ENCODE measurements around the gene NR2F1-AS1. TPM values are rescaled to one million over a fixed set of nuclear protein-coding genes. Genes with fewer than 3 reads are reported as not detected.
"Not testable (repeated sequence)": the region's sequence is repeated elsewhere in the genome, so short reads cannot be mapped to it uniquely, and the experiment has no call there.

NR2F1-AS1 gene
- total RNA-seq, 1 experiment from 2014 or later = 24.1 TPM

DNA sequence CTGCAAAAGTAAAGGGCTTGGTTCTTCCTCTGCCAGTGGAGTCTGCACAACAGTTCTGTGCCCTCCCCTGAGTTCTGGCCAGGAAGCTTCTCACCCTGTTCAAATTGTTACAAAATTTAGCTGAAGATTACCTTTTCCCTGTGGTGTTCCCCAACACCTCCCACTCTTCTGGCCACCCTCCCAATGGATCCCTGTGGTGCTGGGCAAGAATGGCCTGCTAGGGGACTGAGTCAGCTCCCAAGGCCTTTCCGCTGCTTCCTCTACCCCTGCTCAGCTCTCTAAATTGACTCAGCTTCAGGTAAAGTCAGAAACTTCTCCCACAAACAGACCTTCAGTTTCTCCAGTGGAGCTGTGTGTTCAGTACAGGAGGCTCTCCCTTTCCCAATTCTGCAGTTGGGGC lies 186.0 kb downstream of the NR2F1-AS1 start:
- H3K27ac ChIP-seq (ENCODE audit: low read length) = no peak overlapping the region
- ATAC-seq (no peak), DNase-seq (no peak)
- H3K4me2 ChIP-seq (ENCODE audit: low read length) = no peak overlapping the region
- H3K36me3 ChIP-seq (ENCODE audit: low read depth, low read length) = no peaks in the 10 kb centered on the region
- TF ChIP-seq EZH2phosphoT487 (IDR thresholded peaks at IDR 0.05; ENCODE audit: borderline replicate concordance, low read length) (no peak), EZH2 (IDR thresholded peaks at IDR 0.05; ENCODE audit: low read length, unreplicated experiment) (no peak)
- TF ChIP-seq, protein P1, sequence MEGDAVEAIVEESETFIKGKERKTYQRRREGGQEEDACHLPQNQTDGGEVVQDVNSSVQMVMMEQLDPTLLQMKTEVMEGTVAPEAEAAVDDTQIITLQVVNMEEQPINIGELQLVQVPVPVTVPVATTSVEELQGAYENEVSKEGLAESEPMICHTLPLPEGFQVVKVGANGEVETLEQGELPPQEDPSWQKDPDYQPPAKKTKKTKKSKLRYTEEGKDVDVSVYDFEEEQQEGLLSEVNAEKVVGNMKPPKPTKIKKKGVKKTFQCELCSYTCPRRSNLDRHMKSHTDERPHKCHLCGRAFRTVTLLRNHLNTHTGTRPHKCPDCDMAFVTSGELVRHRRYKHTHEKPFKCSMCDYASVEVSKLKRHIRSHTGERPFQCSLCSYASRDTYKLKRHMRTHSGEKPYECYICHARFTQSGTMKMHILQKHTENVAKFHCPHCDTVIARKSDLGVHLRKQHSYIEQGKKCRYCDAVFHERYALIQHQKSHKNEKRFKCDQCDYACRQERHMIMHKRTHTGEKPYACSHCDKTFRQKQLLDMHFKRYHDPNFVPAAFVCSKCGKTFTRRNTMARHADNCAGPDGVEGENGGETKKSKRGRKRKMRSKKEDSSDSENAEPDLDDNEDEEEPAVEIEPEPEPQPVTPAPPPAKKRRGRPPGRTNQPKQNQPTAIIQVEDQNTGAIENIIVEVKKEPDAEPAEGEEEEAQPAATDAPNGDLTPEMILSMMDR (conservative IDR thresholded peaks at IDR 0.05; ENCODE audit: low read depth, low read length) = no peak
- H3F3A ChIP-seq (ENCODE audit: low read length, unreplicated experiment) = no peaks in the 10 kb centered on the region
- H3K9me2 ChIP-seq (replicated peaks; ENCODE audit: low read length) = no peaks in the 10 kb centered on the region
- no peak overlapping the region for H3K4me3 ChIP-seq (ENCODE audit: low read length)
- no peaks in the 10 kb centered on the region for H3K27me3 ChIP-seq (ENCODE audit: low read length)
- no peaks in the 10 kb centered on the region for H3K4me1 ChIP-seq (ENCODE audit: insufficient read depth, low read length)
- no peaks in the 10 kb centered on the region for H4K20me1 ChIP-seq (ENCODE audit: low read length)
- ChIA-PET CTCF (no interaction called here), POLR2A (ENCODE audit: unreplicated experiment) (no interaction called here)
- intact Hi-C loops (cut with micrococcal nuclease) = no loop called here
- H2AFZ ChIP-seq (ENCODE audit: low read length) = no peak overlapping the region
- no peak overlapping the region for H3K9ac ChIP-seq (ENCODE audit: low read length)
- no peaks in the 10 kb centered on the region for H3K79me2 ChIP-seq (ENCODE audit: low read length)
- H3K9me3 ChIP-seq (ENCODE audit: low read length) = no peaks in the 10 kb centered on the region
- no TSS peak for BruUV-seq (replicated peaks)

DNA sequence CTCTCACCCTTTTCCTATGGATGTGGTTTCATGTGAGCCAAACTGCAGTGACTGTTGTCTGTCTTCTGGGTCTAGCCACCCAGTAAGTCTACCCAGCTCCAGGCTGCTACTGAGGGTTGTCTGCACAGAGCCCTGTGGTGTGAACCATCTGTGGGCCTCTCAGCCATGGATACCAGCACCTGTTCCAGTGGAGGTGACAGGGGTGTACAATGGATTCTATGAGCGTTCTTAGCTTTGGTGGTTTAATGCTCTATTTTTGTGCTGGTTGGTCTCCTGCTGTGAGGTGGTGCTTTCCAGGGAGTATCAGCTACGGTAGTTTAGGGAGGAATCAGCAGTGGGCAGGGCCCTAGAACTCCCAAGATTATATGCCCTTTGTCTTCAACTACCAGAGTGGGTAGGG lies 186.7 kb downstream of the NR2F1-AS1 start:
- no peaks in the 10 kb centered on the region for H3K27me3 ChIP-seq (ENCODE audit: low read length)
- H2AFZ ChIP-seq (ENCODE audit: low read length) = no peak overlapping the region
- DNase-seq (no peak), ATAC-seq (no peak)
- H3K9ac ChIP-seq (ENCODE audit: low read length) = no peak overlapping the region
- no peak for TF ChIP-seq EZH2 (IDR thresholded peaks at IDR 0.05; ENCODE audit: low read length, unreplicated experiment)
- TF ChIP-seq EZH2phosphoT487 (IDR thresholded peaks at IDR 0.05; ENCODE audit: borderline replicate concordance, low read length) = no peak
- TF ChIP-seq, protein P1 (conservative IDR thresholded peaks at IDR 0.05; ENCODE audit: low read depth, low read length) = no peak
- no peaks in the 10 kb centered on the region for H4K20me1 ChIP-seq (ENCODE audit: low read length)
- H3K27ac ChIP-seq (ENCODE audit: low read length) = no peak overlapping the region
- no peaks in the 10 kb centered on the region for H3K4me1 ChIP-seq (ENCODE audit: insufficient read depth, low read length)
- POLR2A ChIA-PET (ENCODE audit: unreplicated experiment) = no interaction called here
- CTCF ChIA-PET = no interaction called here
- no TSS peak for BruUV-seq (replicated peaks)
- intact Hi-C loops (cut with micrococcal nuclease) = no loop called here
- H3K9me2 ChIP-seq (replicated peaks; ENCODE audit: low read length) = no peaks in the 10 kb centered on the region
- H3K9me3 ChIP-seq (ENCODE audit: low read length) = no peaks in the 10 kb centered on the region
- H3K79me2 ChIP-seq (ENCODE audit: low read length) = no peaks in the 10 kb centered on the region
- no peaks in the 10 kb centered on the region for H3K36me3 ChIP-seq (ENCODE audit: low read depth, low read length)
- H3K4me2 ChIP-seq (ENCODE audit: low read length) = no peak overlapping the region
- no peaks in the 10 kb centered on the region for H3F3A ChIP-seq (ENCODE audit: low read length, unreplicated experiment)
- H3K4me3 ChIP-seq (ENCODE audit: low read length) = no peak overlapping the region

GRCh38 chr5:93391169-93391568 lies 189.8 kb downstream of the NR2F1-AS1 start:
- H4K20me1 ChIP-seq (ENCODE audit: low read length); H3K4me1 ChIP-seq (ENCODE audit: insufficient read depth, low read length); H2AFZ ChIP-seq (ENCODE audit: low read length); H3K9me3 ChIP-seq (ENCODE audit: low read length); intact Hi-C loops (cut with micrococcal nuclease); H3K27ac ChIP-seq (ENCODE audit: low read length); H3F3A ChIP-seq (ENCODE audit: low read length, unreplicated experiment); H3K27me3 ChIP-seq (ENCODE audit: low read length); ATAC-seq; POLR2A ChIA-PET (ENCODE audit: unreplicated experiment); H3K4me3 ChIP-seq (ENCODE audit: low read length); H3K9me2 ChIP-seq (replicated peaks; ENCODE audit: low read length); BruUV-seq (replicated peaks); H3K9ac ChIP-seq (ENCODE audit: low read length); H3K4me2 ChIP-seq (ENCODE audit: low read length); DNase-seq; CTCF ChIA-PET; H3K79me2 ChIP-seq (ENCODE audit: low read length); H3K36me3 ChIP-seq (ENCODE audit: low read depth, low read length): not testable (repeated sequence)

Measured in PC-3 (cell line).